ENCODE data around the gene NDC80. TPM values are rescaled to one million over a fixed set of nuclear protein-coding genes. Genes with fewer than 3 reads are reported as not detected.

The NDC80 gene
- total RNA-seq, 1 donor from 2014 or later: 0.55 TPM

GRCh38 chr18:2532797-2533196, 38.6 kb upstream of the NDC80 start:
- no peak for DNase-seq
- no peaks in the 10 kb centered on the region for H3K27me3 ChIP-seq (ENCODE audit: low read depth)
- H3K4me3 ChIP-seq: no peak overlapping the region
- H3K36me3 ChIP-seq: peaks cover 6% of the 10 kb centered on the region
- TF ChIP-seq CTCF (IDR thresholded peaks at IDR 0.05; ENCODE audit: borderline replicate concordance): no peak
- peaks cover 13% of the 10 kb centered on the region for H3K9me3 ChIP-seq (replicated peaks)
- intact Hi-C loops (cut with micrococcal nuclease): no loop called here
- H3K4me1 ChIP-seq: no peaks in the 10 kb centered on the region
- no peak overlapping the region for H3K27ac ChIP-seq (replicated peaks)

GRCh38 chr18:2534906-2535305, 36.5 kb upstream of the NDC80 start:
- TF ChIP-seq CTCF (IDR thresholded peaks at IDR 0.05; ENCODE audit: borderline replicate concordance): no peak

GRCh38 chr18:2535419-2535910, 35.9 kb upstream of the NDC80 start:
- Histone ChIP-seq H3K9me3 (replicated peaks) (peaks cover 13% of the 10 kb centered on the region), H3K27ac (replicated peaks) (no peak overlapping the region), H3K4me3 (no peak overlapping the region), H3K4me1 (no peaks in the 10 kb centered on the region), H3K27me3 (ENCODE audit: low read depth) (no peaks in the 10 kb centered on the region), H3K36me3 (peaks cover 9% of the 10 kb centered on the region)
- TF ChIP-seq CTCF (IDR thresholded peaks at IDR 0.05; ENCODE audit: borderline replicate concordance): no peak
- DNase-seq: no peak
- intact Hi-C loops (cut with micrococcal nuclease): no loop called here

More at GRCh38 chr18:2534906-2535305, 36.5 kb upstream of the NDC80 start:
- intact Hi-C loops (cut with micrococcal nuclease): no loop called here
- Histone ChIP-seq H3K9me3 (replicated peaks) (peaks cover 13% of the 10 kb centered on the region), H3K36me3 (peaks cover 6% of the 10 kb centered on the region), H3K27ac (replicated peaks) (no peak overlapping the region), H3K4me1 (no peaks in the 10 kb centered on the region), H3K27me3 (ENCODE audit: low read depth) (no peaks in the 10 kb centered on the region), H3K4me3 (no peak overlapping the region)
- DNase-seq: no peak

GRCh38 chr18:2536063-2536462, 35.3 kb upstream of the NDC80 start:
- no peak for DNase-seq
- intact Hi-C loops (cut with micrococcal nuclease): no loop called here
- peaks cover 12% of the 10 kb centered on the region for H3K36me3 ChIP-seq
- TF ChIP-seq CTCF (IDR thresholded peaks at IDR 0.05; ENCODE audit: borderline replicate concordance): no peak
- peaks cover 13% of the 10 kb centered on the region for H3K9me3 ChIP-seq (replicated peaks)
- H3K27me3 ChIP-seq (ENCODE audit: low read depth): no peaks in the 10 kb centered on the region
- H3K4me3 ChIP-seq: no peak overlapping the region
- H3K27ac ChIP-seq (replicated peaks): no peak overlapping the region
- no peaks in the 10 kb centered on the region for H3K4me1 ChIP-seq

- Histone ChIP-seq H3K4me1 (no peaks in the 10 kb centered on the region), H3K4me3 (no peak overlapping the region), H3K36me3 (peaks cover 12% of the 10 kb centered on the region), H3K27ac (replicated peaks) (no peak overlapping the region), H3K9me3 (replicated peaks) (peaks cover 13% of the 10 kb centered on the region), H3K27me3 (ENCODE audit: low read depth) (no peaks in the 10 kb centered on the region)
- intact Hi-C loops (cut with micrococcal nuclease): no loop called here
- DNase-seq: no peak
- TF ChIP-seq CTCF (IDR thresholded peaks at IDR 0.05; ENCODE audit: borderline replicate concordance): no peak
These were observed 34.9 kb upstream of the NDC80 start for GRCh38 chr18:2536493-2536892.
